Transverse colon (tissue), 4 donors: ENCODE results near the gene HCAR1.
"Not testable (repeated sequence)": the region's sequence is repeated elsewhere in the genome, so short reads cannot be mapped to it uniquely, and the experiment has no call there.

Source experiments
- CTCF ChIP-seq, 5 experiments: fragments of 200-600 bp in 3 of 5; fragments of 450-650 bp in 2 of 5; sonication (generic) in 3 of 5; IDR thresholded peaks; 1 replicate in 2 of 5; 2 replicates in 3 of 5; pipeline ENCODE4 v1.5.1; 2016 to 2017; ENCODE audit warnings: antibody characterized with exemption in 5 of 5, inconsistent platforms in 3 of 5, mild to moderate bottlenecking in 2 of 5, moderate library complexity in 1 of 5
- EP300 ChIP-seq: sonication (generic); formaldehyde crosslinking; IDR thresholded peaks from one replicate; pipeline ENCODE4 v1.6.1; 2017; ENCODE audit warnings: antibody characterized with exemption, low read depth
- POLR2A ChIP-seq: fragments of 450-650 bp; IDR thresholded peaks from one replicate; pipeline ENCODE4 v1.6.1; 2016; ENCODE audit warnings: antibody characterized with exemption, mild to moderate bottlenecking, moderate library complexity
- POLR2AphosphoS5 ChIP-seq, 3 donors: sonication (generic); formaldehyde crosslinking; IDR thresholded peaks; one replicate each; pipeline ENCODE4 v1.6.1; 2016; ENCODE audit warnings: antibody characterized with exemption in 3 of 3

GRCh38 chr12:122710341-122710740 is 20.3 kb downstream of the HCAR1 start:
- TF ChIP-seq POLR2A; CTCF (IDR thresholded peaks at IDR 0.05); POLR2AphosphoS5 (IDR thresholded peaks at IDR 0.05); EP300: not testable (repeated sequence)
